ENCODE measurements around the gene NECTIN1. TPM values are rescaled to one million over a fixed set of nuclear protein-coding genes. Genes with fewer than 3 reads are reported as not detected.
"Not testable (repeated sequence)": the region's sequence is repeated elsewhere in the genome, so short reads cannot be mapped to it uniquely, and the experiment has no call there.

Gene NECTIN1
- total RNA-seq, 1 donor = 5.8 TPM

DNA sequence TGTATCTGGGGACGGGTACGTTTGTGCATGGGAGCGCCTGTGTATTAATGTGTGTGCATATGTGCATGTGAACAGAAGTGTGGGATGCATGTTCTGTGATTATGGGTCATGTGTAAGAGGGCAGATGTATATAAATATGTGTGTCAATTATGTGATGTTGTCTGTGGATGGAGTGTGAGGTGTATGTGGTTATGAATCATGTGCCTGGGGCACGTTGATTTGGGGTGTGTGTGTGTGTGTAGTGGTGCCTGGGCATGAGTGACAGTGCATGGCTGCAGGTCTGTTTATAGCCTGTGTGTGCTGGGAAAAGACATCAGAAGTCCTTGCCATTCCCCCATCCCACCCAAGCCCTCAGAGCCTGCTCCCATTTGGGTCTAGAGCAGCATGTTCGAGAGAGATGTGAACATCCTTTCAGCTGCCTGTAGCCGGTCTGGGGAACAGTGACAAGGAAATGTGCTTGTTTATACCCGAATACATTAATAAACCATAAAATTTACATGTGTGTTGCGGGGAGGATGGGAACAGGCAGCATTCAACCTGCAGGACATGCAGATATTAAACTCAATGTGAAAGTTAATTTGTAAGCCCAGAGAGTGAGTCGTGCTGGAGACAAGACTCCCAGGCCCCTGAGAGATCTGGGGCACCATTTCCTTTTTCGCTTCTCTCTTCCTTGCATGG is 129.0 kb downstream of the NECTIN1 start:
- DNase-seq (ENCODE audit: insufficient read length, low spot score, missing footprints) = no peak
- H2AFZ ChIP-seq (ENCODE audit: low read length) = no peak overlapping the region

DNA sequence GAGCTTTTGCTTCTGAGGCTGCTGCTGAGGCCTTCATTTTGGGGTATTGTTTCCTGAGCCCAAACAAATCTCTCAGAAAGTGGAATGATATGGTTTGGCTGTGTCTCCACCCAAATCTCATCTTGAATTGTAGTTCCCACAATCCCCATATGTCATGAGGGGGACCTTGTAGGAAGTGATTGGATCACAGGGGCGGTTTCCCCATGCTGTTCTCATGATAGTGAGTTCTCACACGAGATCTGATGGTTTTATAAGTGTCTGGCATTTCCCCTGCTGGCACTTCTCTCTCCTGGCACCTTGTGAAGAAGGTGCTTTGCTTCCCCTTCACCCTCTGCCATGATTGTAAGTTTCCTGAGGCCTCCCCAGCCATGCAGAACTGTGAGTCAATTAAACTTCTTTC is 133.1 kb downstream of the NECTIN1 start:
- H3K36me3 ChIP-seq (ENCODE audit: insufficient read depth, low read length); H3K9me3 ChIP-seq (ENCODE audit: low read depth, low read length); DNase-seq (ENCODE audit: insufficient read length, low spot score, missing footprints); H2AFZ ChIP-seq (ENCODE audit: low read length); H3K4me3 ChIP-seq (ENCODE audit: insufficient read depth, low read length); H3K27ac ChIP-seq (ENCODE audit: low read depth, low read length); H4K20me1 ChIP-seq (ENCODE audit: insufficient read depth, low read length); H3K79me2 ChIP-seq (ENCODE audit: insufficient read depth, low read length); H3K27me3 ChIP-seq (ENCODE audit: insufficient read depth, low read length); H3K4me2 ChIP-seq (ENCODE audit: insufficient read depth, low read length): not testable (repeated sequence)
- peaks cover 26% of the 10 kb centered on the region for H3K4me1 ChIP-seq (ENCODE audit: insufficient read depth, low read length)

More for the DNA sequence above, 129.0 kb downstream of the NECTIN1 start:
- H3K27ac ChIP-seq (ENCODE audit: low read depth, low read length) = no peak overlapping the region
- no peak overlapping the region for H3K4me2 ChIP-seq (ENCODE audit: insufficient read depth, low read length)
- TF ChIP-seq, protein P1, sequence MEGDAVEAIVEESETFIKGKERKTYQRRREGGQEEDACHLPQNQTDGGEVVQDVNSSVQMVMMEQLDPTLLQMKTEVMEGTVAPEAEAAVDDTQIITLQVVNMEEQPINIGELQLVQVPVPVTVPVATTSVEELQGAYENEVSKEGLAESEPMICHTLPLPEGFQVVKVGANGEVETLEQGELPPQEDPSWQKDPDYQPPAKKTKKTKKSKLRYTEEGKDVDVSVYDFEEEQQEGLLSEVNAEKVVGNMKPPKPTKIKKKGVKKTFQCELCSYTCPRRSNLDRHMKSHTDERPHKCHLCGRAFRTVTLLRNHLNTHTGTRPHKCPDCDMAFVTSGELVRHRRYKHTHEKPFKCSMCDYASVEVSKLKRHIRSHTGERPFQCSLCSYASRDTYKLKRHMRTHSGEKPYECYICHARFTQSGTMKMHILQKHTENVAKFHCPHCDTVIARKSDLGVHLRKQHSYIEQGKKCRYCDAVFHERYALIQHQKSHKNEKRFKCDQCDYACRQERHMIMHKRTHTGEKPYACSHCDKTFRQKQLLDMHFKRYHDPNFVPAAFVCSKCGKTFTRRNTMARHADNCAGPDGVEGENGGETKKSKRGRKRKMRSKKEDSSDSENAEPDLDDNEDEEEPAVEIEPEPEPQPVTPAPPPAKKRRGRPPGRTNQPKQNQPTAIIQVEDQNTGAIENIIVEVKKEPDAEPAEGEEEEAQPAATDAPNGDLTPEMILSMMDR (IDR thresholded peaks at IDR 0.05; ENCODE audit: extremely low read depth, low read depth, low read length) = no peak
- H3K36me3 ChIP-seq (ENCODE audit: insufficient read depth, low read length) = no peaks in the 10 kb centered on the region
- H3K9me3 ChIP-seq (ENCODE audit: low read depth, low read length) = no peaks in the 10 kb centered on the region
- no peak overlapping the region for H3K4me3 ChIP-seq (ENCODE audit: insufficient read depth, low read length)
- H4K20me1 ChIP-seq (ENCODE audit: insufficient read depth, low read length) = no peaks in the 10 kb centered on the region
- H3K79me2 ChIP-seq (ENCODE audit: insufficient read depth, low read length) = no peaks in the 10 kb centered on the region
- peaks cover 16% of the 10 kb centered on the region for H3K4me1 ChIP-seq (ENCODE audit: insufficient read depth, low read length)
- H3K27me3 ChIP-seq (ENCODE audit: insufficient read depth, low read length) = no peaks in the 10 kb centered on the region

DNA sequence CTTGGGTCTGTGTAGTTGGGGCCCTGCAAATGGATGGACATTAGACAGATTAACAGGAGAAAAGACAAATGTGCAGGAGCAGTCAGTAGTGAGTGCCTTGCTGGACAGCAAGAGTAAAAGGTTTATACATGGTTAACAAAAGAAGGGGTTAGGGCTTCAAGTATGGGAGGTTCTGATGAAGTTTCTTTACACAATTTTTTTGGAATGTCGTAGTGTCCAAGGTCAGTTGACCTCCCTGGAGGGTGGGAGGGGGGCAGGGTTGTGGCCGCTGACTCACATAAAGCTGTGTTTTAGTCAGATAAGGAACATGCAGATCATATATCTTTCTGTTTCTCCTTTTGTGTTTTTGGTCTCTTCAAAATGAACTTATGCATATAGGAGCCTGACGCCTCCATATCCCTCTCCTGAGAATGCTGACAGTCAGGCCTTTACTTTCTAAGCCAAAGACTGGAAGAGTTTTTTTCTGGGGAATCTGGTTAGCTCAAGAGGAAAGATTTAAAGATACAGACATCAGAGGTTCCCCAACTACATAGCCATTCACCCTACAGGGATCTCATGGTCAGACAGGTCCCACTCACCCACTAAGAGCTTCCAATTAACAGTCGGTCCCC is 134.3 kb downstream of the NECTIN1 start:
- H3K27me3 ChIP-seq (ENCODE audit: insufficient read depth, low read length) = no peaks in the 10 kb centered on the region
- H3K79me2 ChIP-seq (ENCODE audit: insufficient read depth, low read length) = no peaks in the 10 kb centered on the region
- H2AFZ ChIP-seq (ENCODE audit: low read length) = no peak overlapping the region
- no peaks in the 10 kb centered on the region for H3K36me3 ChIP-seq (ENCODE audit: insufficient read depth, low read length)
- H3K9me3 ChIP-seq (ENCODE audit: low read depth, low read length) = peaks cover 2% of the 10 kb centered on the region
- H3K4me2 ChIP-seq (ENCODE audit: insufficient read depth, low read length) = peak overlapping the region; percentile 69
- H4K20me1 ChIP-seq (ENCODE audit: insufficient read depth, low read length) = no peaks in the 10 kb centered on the region
- peaks cover 26% of the 10 kb centered on the region for H3K4me1 ChIP-seq (ENCODE audit: insufficient read depth, low read length)
- H3K4me3 ChIP-seq (ENCODE audit: insufficient read depth, low read length) = no peak overlapping the region
- TF ChIP-seq, protein P1 (IDR thresholded peaks at IDR 0.05; ENCODE audit: extremely low read depth, low read depth, low read length) = no peak
- peak overlapping the region; percentile 67 for H3K27ac ChIP-seq (ENCODE audit: low read depth, low read length)
- peak; percentile 88 for DNase-seq (ENCODE audit: insufficient read length, low spot score, missing footprints)

DNA sequence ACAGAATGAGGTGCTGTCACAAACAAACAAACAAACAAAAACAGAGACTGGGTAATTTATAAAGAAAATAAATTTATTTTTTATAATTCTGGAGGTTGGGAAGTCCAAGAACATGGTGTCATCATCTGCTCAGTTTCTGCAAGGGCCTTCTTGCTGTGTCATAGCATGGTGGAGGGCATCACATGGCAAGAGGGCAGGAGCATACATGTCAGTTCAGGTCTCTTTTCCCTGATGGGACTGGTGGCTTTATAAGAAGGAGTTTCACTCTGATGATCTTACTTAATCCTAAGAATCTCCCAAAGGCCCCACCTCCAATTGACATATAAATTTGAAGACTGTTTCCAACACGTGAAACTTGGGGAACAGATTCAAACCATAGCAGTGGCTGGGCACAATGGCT is 135.7 kb downstream of the NECTIN1 start:
- DNase-seq (ENCODE audit: insufficient read length, low spot score, missing footprints) = no peak
- H3K9me3 ChIP-seq (ENCODE audit: low read depth, low read length) = peaks cover 2% of the 10 kb centered on the region
- H3K4me1 ChIP-seq (ENCODE audit: insufficient read depth, low read length) = peaks cover 23% of the 10 kb centered on the region
- TF ChIP-seq, protein P1 (IDR thresholded peaks at IDR 0.05; ENCODE audit: extremely low read depth, low read depth, low read length) = no peak
- H4K20me1 ChIP-seq (ENCODE audit: insufficient read depth, low read length) = no peaks in the 10 kb centered on the region
- H2AFZ ChIP-seq (ENCODE audit: low read length) = no peak overlapping the region
- H3K27me3 ChIP-seq (ENCODE audit: insufficient read depth, low read length) = no peaks in the 10 kb centered on the region
- no peaks in the 10 kb centered on the region for H3K79me2 ChIP-seq (ENCODE audit: insufficient read depth, low read length)
- H3K27ac ChIP-seq (ENCODE audit: low read depth, low read length) = no peak overlapping the region
- H3K4me2 ChIP-seq (ENCODE audit: insufficient read depth, low read length) = no peak overlapping the region
- no peaks in the 10 kb centered on the region for H3K36me3 ChIP-seq (ENCODE audit: insufficient read depth, low read length)
- H3K4me3 ChIP-seq (ENCODE audit: insufficient read depth, low read length) = no peak overlapping the region
